RWPE2 (cell line): Measurements from ENCODE around the gene MYD88.

Source experiments
- ATAC-seq: fragments of 200-7000 bp; cut with Tn5 transposase; 3 replicates; pipeline ENCODE4 v1.9.1; 2021; ENCODE audit warnings: low read depth
- DNase-seq: peaks from one replicate; pipeline ENCODE4 v3.0.0-alpha.2; 2020; ENCODE audit warnings: low spot score
- H3K27ac ChIP-seq: fragments of 450-650 bp; 2 replicates; pipeline ENCODE4 v1.5.1; 2017; ENCODE audit warnings: mild to moderate bottlenecking; ENCODE audit not compliant: poor library complexity, severe bottlenecking
- H3K27me3 ChIP-seq: fragments of 250-450 bp; sonication (Bioruptor Pico); 2 replicates; pipeline ENCODE4 v1.5.1; 2021; ENCODE audit warnings: mild to moderate bottlenecking, moderate library complexity; ENCODE audit not compliant: insufficient read depth, poor library complexity, severe bottlenecking
- H3K36me3 ChIP-seq: fragments of 250-450 bp; sonication (Bioruptor Pico); 2 replicates; pipeline ENCODE4 v1.5.1; 2020; ENCODE audit warnings: low read depth, mild to moderate bottlenecking, moderate library complexity
- H3K4me1 ChIP-seq: fragments of 250-450 bp; sonication (Bioruptor Pico); 2 replicates; pipeline ENCODE4 v1.5.1; 2021; ENCODE audit warnings: mild to moderate bottlenecking, moderate library complexity; ENCODE audit not compliant: insufficient read depth, poor library complexity, severe bottlenecking
- H3K4me3 ChIP-seq: fragments of 250-450 bp; sonication (Bioruptor Pico); 2 replicates; pipeline ENCODE4 v1.5.1; 2021; ENCODE audit warnings: mild to moderate bottlenecking, moderate library complexity; ENCODE audit not compliant: severe bottlenecking
- H3K9me3 ChIP-seq: fragments of 250-450 bp; sonication (Bioruptor Pico); 2 replicates; pipeline ENCODE4 v1.5.1; 2021; ENCODE audit warnings: mild to moderate bottlenecking, moderate library complexity; ENCODE audit not compliant: severe bottlenecking
- TF ChIP-seq, protein P1 (sequence below): fragments of 450-650 bp; IDR thresholded peaks from one replicate; pipeline ENCODE4 v1.5.1; 2017; ENCODE audit warnings: mild to moderate bottlenecking, moderate library complexity; ENCODE audit not compliant: poor library complexity, severe bottlenecking

Gene MYD88

DNA sequence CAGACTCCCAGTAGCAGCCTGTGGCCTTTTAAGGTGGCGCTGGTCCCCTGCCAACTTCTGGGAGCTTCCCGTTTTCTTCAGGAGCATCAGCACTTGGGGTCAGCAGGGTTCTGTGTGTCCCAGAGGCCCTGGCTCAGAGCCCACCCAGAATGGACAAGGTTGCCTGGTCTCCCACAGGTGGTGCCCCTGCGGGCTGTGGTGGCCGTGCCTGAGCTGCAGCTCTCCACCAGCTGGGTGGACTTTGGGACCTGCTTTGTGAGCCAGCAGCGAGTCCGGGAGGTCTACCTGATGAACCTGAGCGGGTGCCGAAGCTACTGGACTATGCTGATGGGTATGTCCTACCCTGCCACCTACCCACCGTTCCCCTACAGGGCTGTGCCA, 17.0 kb upstream of the MYD88 start:
- no peak for ATAC-seq
- no peaks in the 10 kb centered on the region for H3K4me1 ChIP-seq
- no peak overlapping the region for H3K27ac ChIP-seq
- no peak overlapping the region for H3K4me3 ChIP-seq
- TF ChIP-seq, protein P1, sequence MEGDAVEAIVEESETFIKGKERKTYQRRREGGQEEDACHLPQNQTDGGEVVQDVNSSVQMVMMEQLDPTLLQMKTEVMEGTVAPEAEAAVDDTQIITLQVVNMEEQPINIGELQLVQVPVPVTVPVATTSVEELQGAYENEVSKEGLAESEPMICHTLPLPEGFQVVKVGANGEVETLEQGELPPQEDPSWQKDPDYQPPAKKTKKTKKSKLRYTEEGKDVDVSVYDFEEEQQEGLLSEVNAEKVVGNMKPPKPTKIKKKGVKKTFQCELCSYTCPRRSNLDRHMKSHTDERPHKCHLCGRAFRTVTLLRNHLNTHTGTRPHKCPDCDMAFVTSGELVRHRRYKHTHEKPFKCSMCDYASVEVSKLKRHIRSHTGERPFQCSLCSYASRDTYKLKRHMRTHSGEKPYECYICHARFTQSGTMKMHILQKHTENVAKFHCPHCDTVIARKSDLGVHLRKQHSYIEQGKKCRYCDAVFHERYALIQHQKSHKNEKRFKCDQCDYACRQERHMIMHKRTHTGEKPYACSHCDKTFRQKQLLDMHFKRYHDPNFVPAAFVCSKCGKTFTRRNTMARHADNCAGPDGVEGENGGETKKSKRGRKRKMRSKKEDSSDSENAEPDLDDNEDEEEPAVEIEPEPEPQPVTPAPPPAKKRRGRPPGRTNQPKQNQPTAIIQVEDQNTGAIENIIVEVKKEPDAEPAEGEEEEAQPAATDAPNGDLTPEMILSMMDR: no peak
- no peaks in the 10 kb centered on the region for H3K9me3 ChIP-seq
- DNase-seq: peak; percentile 47
- no peaks in the 10 kb centered on the region for H3K27me3 ChIP-seq
- H3K36me3 ChIP-seq: peaks cover 36% of the 10 kb centered on the region

DNA sequence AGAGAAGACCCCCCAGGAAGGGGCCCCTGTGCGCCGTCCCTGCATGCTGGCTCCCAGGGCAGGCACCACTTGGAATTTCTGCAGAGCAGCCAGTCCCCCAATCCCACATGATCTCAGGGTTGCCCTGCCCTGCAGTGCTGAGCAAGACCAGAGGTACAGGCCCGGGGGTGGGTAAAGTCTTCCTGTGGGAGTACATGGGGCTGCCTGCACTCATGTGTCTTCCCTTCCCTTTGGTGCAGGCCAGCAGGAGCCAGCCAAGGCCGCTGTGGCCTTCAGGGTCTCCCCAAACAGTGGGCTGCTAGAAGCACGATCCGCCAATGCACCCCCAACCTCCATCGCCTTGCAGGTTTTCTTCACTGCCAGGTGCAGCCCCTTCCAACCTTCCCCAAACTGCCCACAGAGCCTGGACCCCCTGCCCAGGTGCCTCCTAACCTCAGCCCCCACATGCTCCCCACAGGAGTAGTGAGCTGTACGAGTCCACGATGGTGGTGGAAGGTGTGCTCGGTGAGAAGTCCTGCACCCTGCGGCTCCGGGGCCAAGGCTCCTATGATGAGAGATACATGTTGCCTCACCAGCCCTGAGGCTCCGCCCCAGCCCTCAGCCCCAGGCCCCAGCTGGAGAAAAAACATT, 16.5 kb upstream of the MYD88 start:
- H3K36me3 ChIP-seq: peaks cover 40% of the 10 kb centered on the region
- H3K4me3 ChIP-seq: no peak overlapping the region
- ATAC-seq (no peak), DNase-seq (peak; percentile 49)
- TF ChIP-seq, protein P1: no peak
- no peaks in the 10 kb centered on the region for H3K4me1 ChIP-seq
- H3K27me3 ChIP-seq: no peaks in the 10 kb centered on the region
- H3K9me3 ChIP-seq: no peaks in the 10 kb centered on the region
- no peak overlapping the region for H3K27ac ChIP-seq

DNA sequence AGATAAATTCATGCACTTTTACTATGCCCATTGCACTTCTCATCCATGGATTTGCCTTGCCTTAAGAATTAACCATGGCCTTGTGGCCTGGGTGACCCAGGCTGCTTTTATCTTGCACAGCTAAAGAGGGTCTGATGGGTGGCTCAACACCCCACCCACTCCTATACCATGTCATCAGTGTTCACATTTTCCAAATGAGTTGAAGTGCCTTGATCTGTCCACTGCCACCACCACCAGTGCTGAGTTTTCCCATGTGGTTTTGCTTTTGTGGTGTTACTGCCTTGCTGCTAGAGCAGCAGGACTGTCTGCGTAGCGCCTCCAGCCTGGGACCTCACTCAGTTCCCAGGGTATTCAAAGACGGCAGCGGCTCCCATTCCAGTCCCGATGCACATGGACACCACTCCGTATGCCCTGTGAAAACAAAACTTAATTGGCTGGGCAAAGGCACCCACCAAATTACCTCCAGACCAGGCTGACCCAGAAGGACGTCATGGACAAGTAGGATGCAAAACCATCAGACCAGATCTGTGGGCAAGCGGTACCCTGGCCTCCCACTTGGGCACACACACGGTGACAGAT, 15.7 kb upstream of the MYD88 start:
- ATAC-seq (no peak), DNase-seq (peak; percentile 43)
- no peaks in the 10 kb centered on the region for H3K4me1 ChIP-seq
- H3K4me3 ChIP-seq: no peak overlapping the region
- TF ChIP-seq, protein P1: no peak
- H3K27me3 ChIP-seq: no peaks in the 10 kb centered on the region
- no peaks in the 10 kb centered on the region for H3K9me3 ChIP-seq
- H3K27ac ChIP-seq: no peak overlapping the region
- H3K36me3 ChIP-seq: peaks cover 48% of the 10 kb centered on the region

DNA sequence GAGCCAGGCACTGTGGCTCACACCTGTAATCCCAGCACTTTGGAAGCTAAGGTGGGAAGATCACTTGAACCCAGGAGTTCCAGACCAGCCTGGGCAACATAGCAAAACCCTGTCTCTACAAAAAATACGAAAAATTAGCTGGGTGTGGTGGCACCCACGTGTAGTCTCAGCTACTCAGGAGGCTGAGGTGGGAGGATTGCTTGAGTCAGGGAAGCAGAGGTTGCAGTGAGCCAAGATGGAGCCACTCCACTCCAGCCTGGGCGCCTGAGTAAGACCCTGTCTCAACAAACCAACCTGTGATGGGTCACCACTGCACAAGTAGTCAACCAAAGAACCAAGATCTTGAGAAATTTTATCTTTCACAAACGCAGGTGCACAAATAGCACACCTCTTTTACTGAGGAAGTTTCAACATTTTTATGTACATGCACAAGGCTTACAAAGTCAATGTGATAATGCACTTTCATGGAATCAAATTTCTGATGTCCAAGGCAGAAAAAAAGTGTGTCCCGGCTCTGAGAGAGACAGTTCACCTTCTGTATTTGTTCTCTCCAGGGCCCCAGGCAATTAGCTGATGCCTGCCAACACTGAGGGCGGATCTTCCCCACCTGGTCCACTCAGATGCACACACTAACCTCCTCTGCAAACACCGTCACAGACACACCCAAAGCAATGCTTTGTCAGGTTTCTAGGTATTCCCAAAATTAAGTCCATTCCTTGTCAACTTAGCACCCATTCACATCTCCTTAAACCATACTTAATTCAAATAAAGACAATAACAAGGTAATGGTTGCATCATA, 13.9 kb upstream of the MYD88 start:
- TF ChIP-seq, protein P1: no peak
- Histone ChIP-seq H3K4me3 (no peak overlapping the region), H3K9me3 (no peaks in the 10 kb centered on the region), H3K27ac (no peak overlapping the region), H3K4me1 (no peaks in the 10 kb centered on the region), H3K36me3 (peaks cover 66% of the 10 kb centered on the region), H3K27me3 (no peaks in the 10 kb centered on the region)
- DNase-seq: no peak
- 0 out of 3 replicates have a peak, but pooled peaks have one; percentile 41 for ATAC-seq
